GM23248 (cell line): ENCODE measurements around the gene TRIB2. TPM values are rescaled to one million over a fixed set of nuclear protein-coding genes. Genes with fewer than 3 reads are reported as not detected.

Experiments used
- DNase-seq: peaks from one replicate; pipeline ENCODE4 v3.0.0-alpha.2; 2015
- H2AFZ ChIP-seq: fragments of 200-600 bp; sonication (generic); 2 replicates; pipeline ENCODE4 v1.6.1; 2016; ENCODE audit warnings: antibody characterized with exemption
- H3F3A ChIP-seq: fragments of 200-600 bp; sonication (generic); 2 replicates; pipeline ENCODE4 v1.6.1; 2016; ENCODE audit warnings: mild to moderate bottlenecking, antibody characterized with exemption, mixed run types; ENCODE audit not compliant: insufficient read depth
- H3K27ac ChIP-seq: fragments of 200-600 bp; sonication (generic); 2 replicates; pipeline ENCODE4 v1.5.1; 2016; ENCODE audit warnings: mild to moderate bottlenecking
- H3K27me3 ChIP-seq: fragments of 200-600 bp; sonication (generic); replicated peaks from 2 replicates; pipeline ENCODE4 v1.6.1; 2016; ENCODE audit warnings: mild to moderate bottlenecking; ENCODE audit not compliant: insufficient read depth
- H3K36me3 ChIP-seq: fragments of 200-600 bp; sonication (generic); 2 replicates; pipeline ENCODE4 v1.6.1; 2016; ENCODE audit warnings: low read depth, mild to moderate bottlenecking
- H3K4me1 ChIP-seq: fragments of 200-600 bp; sonication (generic); 2 replicates; pipeline ENCODE4 v1.6.1; 2016; ENCODE audit warnings: mild to moderate bottlenecking; ENCODE audit not compliant: insufficient read depth
- H3K4me2 ChIP-seq: fragments of 200-600 bp; sonication (generic); one replicate; pipeline ENCODE4 v1.6.1; 2016; ENCODE audit warnings: mild to moderate bottlenecking; ENCODE audit not compliant: unreplicated experiment
- H3K4me3 ChIP-seq: fragments of 200-600 bp; sonication (generic); 2 replicates; pipeline ENCODE4 v1.5.1; 2016; ENCODE audit warnings: mild to moderate bottlenecking
- H3K79me2 ChIP-seq: fragments of 200-600 bp; sonication (generic); 2 replicates; pipeline ENCODE4 v1.6.1; 2016; ENCODE audit warnings: mild to moderate bottlenecking; ENCODE audit not compliant: insufficient read depth
- H3K9ac ChIP-seq: fragments of 200-600 bp; sonication (generic); 2 replicates; pipeline ENCODE4 v1.6.1; 2016; ENCODE audit warnings: mild to moderate bottlenecking
- H3K9me2 ChIP-seq: fragments of 200-600 bp; sonication (generic); 2 replicates; pipeline ENCODE4 v1.6.1; 2016; ENCODE audit warnings: mixed run types, mild to moderate bottlenecking, moderate library complexity; ENCODE audit not compliant: insufficient read depth
- H3K9me3 ChIP-seq: fragments of 200-600 bp; sonication (generic); one replicate; pipeline ENCODE4 v1.6.1; 2017; ENCODE audit warnings: low read depth
- H4K20me1 ChIP-seq: fragments of 200-600 bp; sonication (generic); 2 replicates; pipeline ENCODE4 v1.6.0; 2016; ENCODE audit not compliant: insufficient read depth
- EZH2 ChIP-seq: fragments of 200-600 bp; sonication (generic); IDR thresholded peaks from 2 replicates; pipeline ENCODE4 v1.6.1; 2018; ENCODE audit warnings: antibody characterized with exemption, mild to moderate bottlenecking; ENCODE audit not compliant: insufficient read depth, poor library complexity, severe bottlenecking
- EZH2phosphoT487 ChIP-seq: fragments of 200-600 bp; sonication (generic); IDR thresholded peaks from 2 replicates; pipeline ENCODE4 v1.6.1; 2018; ENCODE audit warnings: antibody characterized with exemption, moderate library complexity, mild to moderate bottlenecking, low read depth; ENCODE audit not compliant: insufficient read depth
- WGBS, 2 experiments: methylation state at CpG; one replicate each; pipeline ENCODE4 v1.1.6; 2015 to 2017; ENCODE audit warnings: low lambda C conversion rate in 2 of 2, low coverage in 1 of 2; ENCODE audit errors: missing lambda C conversion rate in 2 of 2; 5-methylcytosine and 5-hydroxymethylcytosine counted together
- in situ Hi-C: fragments of 300-500 bp; cut with MboI; formaldehyde crosslinking; loops from 2 replicates; pipeline ENCODE4 v1.15.0; 2020
- polyA plus RNA-seq: library from polyadenylated mRNA; unstranded; fragments of >200 nt; fragmentation: Nextera tagmentation; extraction: Ambion mirVana; gene quantifications from 2 replicates; pipeline ENCODE4 v1.2.1, GENCODE V29; 2016
- total RNA-seq: library from RNA; depleted of rRNA; stranded (reverse); fragments of >200 nt; shearing (Covaris generic); gene quantifications from 2 replicates; pipeline ENCODE4 v1.2.3, GENCODE V29; 2014

TRIB2 gene
- total and polyA plus RNA-seq, 2 experiments from 2014 or later = 31.5 to 46.9 TPM

DNA sequence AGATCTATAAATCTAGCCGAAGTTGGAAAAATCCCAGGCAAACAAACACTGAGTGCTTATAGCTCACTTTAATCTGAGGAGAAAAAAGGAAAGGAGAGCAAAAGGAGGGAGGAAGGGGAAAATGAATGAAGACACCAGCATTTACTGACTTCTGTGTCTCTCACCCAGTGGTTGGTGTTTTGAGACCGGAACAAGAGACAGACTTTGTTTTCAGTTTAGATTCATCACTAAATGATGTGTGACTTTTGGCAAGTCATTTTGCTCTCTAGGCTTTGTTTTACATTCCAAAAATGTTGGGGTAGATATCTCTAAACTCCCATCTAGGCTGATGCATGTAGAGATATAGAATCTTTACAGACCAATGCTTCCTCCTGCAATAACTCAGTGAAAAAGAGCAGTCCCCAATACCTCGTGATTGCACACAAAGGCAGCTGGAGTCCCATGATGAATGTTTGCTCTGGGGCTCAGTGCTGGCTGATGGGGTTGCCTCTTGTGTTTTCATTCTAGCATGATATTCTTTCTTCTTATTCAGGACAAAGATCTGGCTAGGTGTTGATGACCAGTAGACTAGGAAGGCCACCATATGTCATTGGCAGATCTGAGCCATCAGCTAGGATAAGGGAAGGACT lies 51.4 kb downstream of the TRIB2 start:
- H3K4me1 ChIP-seq = peaks cover 57% of the 10 kb centered on the region
- H2AFZ ChIP-seq = 0 out of 2 replicates have a peak overlapping the region, but pooled peaks have one; percentile 14
- in situ Hi-C loops = no loop called here
- no peak overlapping the region for H3K9ac ChIP-seq
- H3K4me3 ChIP-seq = no peak overlapping the region
- no peaks in the 10 kb centered on the region for H3K9me2 ChIP-seq
- no peak for TF ChIP-seq EZH2phosphoT487
- no peak for TF ChIP-seq EZH2
- H3K79me2 ChIP-seq = no peaks in the 10 kb centered on the region
- H3K27ac ChIP-seq = no peak overlapping the region
- no peaks in the 10 kb centered on the region for H4K20me1 ChIP-seq
- peak; percentile 20 for DNase-seq
- H3K9me3 ChIP-seq = no peaks in the 10 kb centered on the region
- no peaks in the 10 kb centered on the region for H3K36me3 ChIP-seq
- no peak overlapping the region for H3K4me2 ChIP-seq
- 80 to 83% methylated on average over 3 of the region's 3 CpGs for WGBS, 2 experiments
- no peaks in the 10 kb centered on the region for H3K27me3 ChIP-seq
- peaks cover 56% of the 10 kb centered on the region for H3F3A ChIP-seq

DNA sequence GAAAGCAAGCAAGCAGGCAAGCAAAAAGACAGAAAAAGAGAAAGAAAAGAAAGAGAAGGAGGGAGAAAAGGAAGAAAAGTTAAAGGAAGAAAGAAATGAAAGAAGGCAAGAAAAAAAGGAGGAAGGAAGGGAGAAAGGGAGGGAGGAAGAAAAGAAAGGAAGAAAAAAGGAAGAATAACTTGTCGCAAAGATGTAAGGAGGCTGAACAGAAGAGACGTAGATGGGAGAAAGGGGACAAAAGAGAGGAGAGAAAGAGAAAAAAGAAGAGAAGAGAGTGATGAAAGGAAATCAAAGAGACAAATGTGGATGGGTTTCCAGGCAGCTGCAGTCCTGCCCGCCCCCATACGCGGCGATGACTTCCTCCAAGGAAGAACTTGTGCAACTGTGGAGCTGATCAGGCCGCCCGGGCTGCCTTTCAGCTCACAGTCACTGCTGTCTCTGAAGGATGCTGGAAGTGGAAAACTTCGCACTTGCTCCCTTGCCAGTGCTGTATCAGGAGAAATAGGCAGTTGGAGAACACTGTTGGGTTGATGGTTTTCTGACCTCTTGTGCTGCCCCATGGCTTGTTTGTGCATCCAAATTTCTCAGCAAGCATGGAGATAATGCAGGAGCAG lies 52.9 kb downstream of the TRIB2 start:
- no peak for TF ChIP-seq EZH2
- TF ChIP-seq EZH2phosphoT487 = no peak
- H3K9ac ChIP-seq = no peak overlapping the region
- peak overlapping the region; percentile 59 for H2AFZ ChIP-seq
- peaks cover 43% of the 10 kb centered on the region for H3F3A ChIP-seq
- no peaks in the 10 kb centered on the region for H3K36me3 ChIP-seq
- peaks cover 44% of the 10 kb centered on the region for H3K4me1 ChIP-seq
- WGBS, 2 experiments = 22 to 23% methylated on average over 9 of the region's 9 CpGs
- in situ Hi-C loops = no loop called here
- H3K79me2 ChIP-seq = no peaks in the 10 kb centered on the region
- no peak overlapping the region for H3K4me2 ChIP-seq
- no peak overlapping the region for H3K27ac ChIP-seq
- no peaks in the 10 kb centered on the region for H4K20me1 ChIP-seq
- H3K9me2 ChIP-seq = no peaks in the 10 kb centered on the region
- no peaks in the 10 kb centered on the region for H3K9me3 ChIP-seq
- no peak overlapping the region for H3K4me3 ChIP-seq
- H3K27me3 ChIP-seq = no peaks in the 10 kb centered on the region
- DNase-seq = peak; percentile 84

DNA sequence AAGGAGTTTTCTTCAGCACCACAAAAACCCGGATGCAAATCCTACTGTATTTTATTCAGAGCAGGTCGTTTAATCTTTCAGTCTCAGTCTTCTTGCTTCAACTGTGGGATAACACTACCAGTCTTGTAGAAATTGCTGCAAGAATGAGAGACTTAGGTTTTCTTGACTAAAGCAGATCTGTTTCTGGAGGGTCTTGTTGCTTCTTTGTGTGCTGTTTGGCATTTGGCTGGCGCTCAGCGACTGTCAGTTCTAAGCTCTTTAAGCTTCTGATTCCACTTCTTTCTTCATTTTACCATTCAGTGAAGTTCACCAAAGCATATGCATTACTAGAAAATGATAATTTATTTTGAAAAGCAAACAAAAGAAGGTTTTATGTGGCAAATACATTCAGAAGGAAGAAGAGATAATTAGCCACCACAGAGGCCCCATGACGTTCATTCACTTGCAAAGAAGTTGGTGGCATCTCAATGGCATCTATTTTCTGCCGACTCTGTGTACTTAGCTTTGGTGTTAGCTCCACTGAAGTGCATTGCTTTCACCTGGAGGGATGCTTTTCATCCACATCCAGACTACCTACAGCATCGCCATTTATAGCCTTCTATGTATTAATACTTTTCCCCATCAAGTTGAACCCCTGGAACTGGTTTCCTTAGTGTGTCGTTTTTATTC lies 53.7 kb downstream of the TRIB2 start:
- no peak overlapping the region for H3K4me2 ChIP-seq
- H3K36me3 ChIP-seq = no peaks in the 10 kb centered on the region
- H3K9ac ChIP-seq = no peak overlapping the region
- no peak overlapping the region for H3K27ac ChIP-seq
- no peaks in the 10 kb centered on the region for H3K9me3 ChIP-seq
- H3K27me3 ChIP-seq = no peaks in the 10 kb centered on the region
- no peak overlapping the region for H3K4me3 ChIP-seq
- no peaks in the 10 kb centered on the region for H3K79me2 ChIP-seq
- DNase-seq = no peak
- no peak for TF ChIP-seq EZH2phosphoT487
- TF ChIP-seq EZH2 = no peak
- H4K20me1 ChIP-seq = no peaks in the 10 kb centered on the region
- H3K9me2 ChIP-seq = no peaks in the 10 kb centered on the region
- peaks cover 35% of the 10 kb centered on the region for H3K4me1 ChIP-seq
- peaks cover 35% of the 10 kb centered on the region for H3F3A ChIP-seq
- H2AFZ ChIP-seq = no peak overlapping the region
- in situ Hi-C loops = no loop called here
- 91 to 94% methylated on average over 8 of the region's 8 CpGs for WGBS, 2 experiments

DNA sequence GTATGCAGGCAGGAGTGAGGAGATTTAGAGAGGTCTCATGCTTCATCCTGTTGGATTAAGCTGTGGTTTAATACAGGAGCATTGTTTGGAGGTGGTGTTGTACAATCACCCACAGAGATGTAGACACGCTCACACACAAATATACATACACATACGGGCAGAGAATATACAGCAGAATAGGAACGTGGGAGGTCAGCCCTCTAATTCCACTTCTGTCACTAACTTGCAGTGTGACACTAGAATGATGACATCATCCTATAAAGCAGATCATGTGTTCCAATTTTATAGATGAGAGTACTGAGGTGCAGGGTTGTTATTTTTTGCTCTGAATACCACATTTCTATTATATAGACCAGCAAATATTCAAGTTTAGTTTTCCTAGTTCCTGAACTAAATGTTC lies 54.4 kb downstream of the TRIB2 start:
- Histone ChIP-seq H3K9me3 (no peaks in the 10 kb centered on the region), H3K4me2 (no peak overlapping the region), H2AFZ (no peak overlapping the region), H3K79me2 (no peaks in the 10 kb centered on the region), H3K36me3 (no peaks in the 10 kb centered on the region), H4K20me1 (no peaks in the 10 kb centered on the region), H3K9me2 (no peaks in the 10 kb centered on the region), H3K9ac (no peak overlapping the region), H3K27me3 (no peaks in the 10 kb centered on the region), H3K4me3 (no peak overlapping the region), H3K4me1 (peaks cover 28% of the 10 kb centered on the region), H3F3A (peaks cover 28% of the 10 kb centered on the region), H3K27ac (no peak overlapping the region)
- in situ Hi-C loops = no loop called here
- WGBS, 2 experiments = 94 to 96% methylated on average over 3 of the region's 3 CpGs
- TF ChIP-seq EZH2phosphoT487 (no peak), EZH2 (no peak)
- no peak for DNase-seq
